SK-N-MC (cell line): ENCODE results near the gene TMEM145.

Source experiments
- EZH2 ChIP-seq: fragments of 200-600 bp; sonication (generic); IDR thresholded peaks from one replicate; pipeline ENCODE4 v1.6.1; 2017; ENCODE audit warnings: antibody characterized with exemption
- POLR2AphosphoS5 ChIP-seq: IDR thresholded peaks from 2 replicates; pipeline ENCODE4 v1.6.1; 2012; ENCODE audit warnings: mild to moderate bottlenecking, low read depth, low read length, borderline replicate concordance

DNA sequence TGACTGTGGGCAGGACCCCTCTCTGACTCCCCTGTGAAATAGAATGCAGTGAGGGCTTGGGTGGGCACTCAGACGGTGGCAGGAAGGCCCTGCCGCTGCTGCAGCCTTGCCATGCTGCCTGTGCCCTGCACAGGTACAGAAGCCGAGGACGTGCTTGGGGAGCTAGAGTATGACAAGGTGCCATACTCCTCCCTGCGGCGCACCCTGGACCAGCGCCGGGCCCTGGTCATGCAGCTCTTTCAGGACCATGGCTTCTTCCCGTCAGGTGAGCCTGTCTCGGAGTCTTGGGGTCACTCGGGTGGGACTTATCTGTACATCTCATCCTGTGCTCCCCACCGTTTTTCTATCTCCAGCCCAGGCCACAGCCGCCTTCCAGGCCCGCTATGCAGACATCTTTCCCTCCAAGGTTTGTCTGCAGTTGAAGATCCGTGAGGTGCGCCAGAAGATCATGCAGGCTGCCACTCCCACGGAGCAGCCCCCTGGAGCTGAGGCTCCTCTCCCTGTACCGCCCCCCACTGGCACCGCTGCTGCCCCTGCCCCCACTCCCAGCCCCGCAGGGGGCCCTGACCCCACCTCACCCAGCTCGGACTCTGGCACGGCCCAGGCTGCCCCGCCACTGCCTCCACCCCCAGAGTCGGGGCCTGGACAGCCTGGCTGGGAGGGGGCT is 18.5 kb upstream of the TMEM145 start:
- TF ChIP-seq POLR2AphosphoS5 (no peak), EZH2 (no peak)
